Kidney (tissue), 14 donors: ENCODE results near the gene PYDC2. TPM values are rescaled to one million over a fixed set of nuclear protein-coding genes. Genes with fewer than 3 reads are reported as not detected.

Experiments used
- DNase-seq, 5 donors: peaks; one replicate each; pipeline ENCODE4 v3.0.0-alpha.2; 2013 to 2020
- FAIRE-seq: peaks from 2 replicates; lab custom pipeline; 2012; peaks lifted over from hg19 to GRCh38; lab: Jason Lieb, UNC
- H3K27ac ChIP-seq, 2 donors: one replicate each; pipeline ENCODE4 v1.7.0; 2013; ENCODE audit warnings: low read depth in 2 of 2, low read length in 2 of 2, inconsistent platforms in 1 of 2
- H3K27me3 ChIP-seq: one replicate; pipeline ENCODE4 v1.7.1; 2013; ENCODE audit warnings: low read length, inconsistent platforms; ENCODE audit not compliant: control insufficient read depth, insufficient read depth
- H3K36me3 ChIP-seq, 3 donors: one replicate each; pipeline versions ENCODE4 v1.7.0 to v1.7.1; 2013; ENCODE audit warnings: low read length in 3 of 3, control low read depth in 1 of 3, inconsistent platforms in 1 of 3; ENCODE audit not compliant: insufficient read depth in 3 of 3, control insufficient read depth in 2 of 3
- H3K4me1 ChIP-seq, 3 donors: one replicate each; pipeline versions ENCODE4 v1.7.0 to v1.7.1; 2013; ENCODE audit warnings: low read length in 3 of 3, inconsistent platforms in 1 of 3, low read depth in 1 of 3; ENCODE audit not compliant: control insufficient read depth in 2 of 3, insufficient read depth in 2 of 3
- H3K4me3 ChIP-seq, 3 donors: one replicate each; pipeline versions ENCODE4 v1.7.0 to v1.8.1; 2013; ENCODE audit warnings: low read length in 3 of 3, control low read depth in 1 of 3, inconsistent platforms in 1 of 3
- H3K9ac ChIP-seq, 3 donors: one replicate each; pipeline versions ENCODE4 v1.7.0 to v1.7.1; 2013; ENCODE audit warnings: low read length in 3 of 3, control low read depth in 1 of 3, inconsistent platforms in 1 of 3
- H3K9me3 ChIP-seq, 3 donors: one replicate each; pipeline versions ENCODE4 v1.7.0 to v1.7.1; 2013; ENCODE audit warnings: low read length in 3 of 3, control low read depth in 1 of 3, inconsistent platforms in 1 of 3; ENCODE audit not compliant: control insufficient read depth in 2 of 3, insufficient read depth in 1 of 3
- intact Hi-C: fragments of 100-400 bp; cut with DNase I; formaldehyde crosslinking; loops from one replicate; pipeline ENCODE4 v1.11.1; 2022
- polyA plus RNA-seq: library from polyadenylated mRNA; stranded (reverse); fragments of 350-450 nt; fragmentation: Illumina TruSeq; extraction: RNeasy Lipid Tissue Mini Kit (QIAGEN cat#74804); gene quantifications from one replicate; pipeline ENCODE4 v1.2.3, GENCODE V29; 2014; ENCODE audit warnings: low read depth, low replicate concordance; ENCODE audit not compliant: insufficient read depth
- total RNA-seq: library from RNA; stranded (reverse); fragmentation: NEBNext Ultra II Directional; extraction: Animal tissue kit (Norgen Biotek cat#: 25700); gene quantifications from one replicate; pipeline ENCODE4 v1.2.1, GENCODE V29; 2021
- TF ChIP-seq, protein P1 (sequence below): IDR thresholded peaks from 3 replicates; pipeline ENCODE4 v1.5.1; 2012; ENCODE audit warnings: mild to moderate bottlenecking, moderate library complexity, borderline replicate concordance; ENCODE audit not compliant: insufficient read depth; ENCODE audit errors: extremely low read depth
- donor health status: control.
- donor health status: control.
- donor health status: control.
- donor health status: control.
- donor health status: control.
- donor health status: DM: yes; HTN: yes; CAD: no.
- donor health status: Normal renal cell carcinoma (clear cell type).

The PYDC2 gene
- total and polyA plus RNA-seq, 2 donors from 2014 or later: not detected

GRCh38 chr3:191430103-191430502 is 30.9 kb upstream of the PYDC2 start:
- Histone ChIP-seq H3K36me3 (no peaks in the 10 kb centered on the region), H3K4me1 (no peaks in the 10 kb centered on the region), H3K9ac (no peak overlapping the region), H3K9me3 (no peaks in the 10 kb centered on the region), H3K27ac (no peak overlapping the region), H3K27me3 (no peaks in the 10 kb centered on the region), H3K4me3 (no peak overlapping the region)
- FAIRE-seq: no peak
- intact Hi-C loops: no loop called here
- DNase-seq: no peak
- TF ChIP-seq, protein P1, sequence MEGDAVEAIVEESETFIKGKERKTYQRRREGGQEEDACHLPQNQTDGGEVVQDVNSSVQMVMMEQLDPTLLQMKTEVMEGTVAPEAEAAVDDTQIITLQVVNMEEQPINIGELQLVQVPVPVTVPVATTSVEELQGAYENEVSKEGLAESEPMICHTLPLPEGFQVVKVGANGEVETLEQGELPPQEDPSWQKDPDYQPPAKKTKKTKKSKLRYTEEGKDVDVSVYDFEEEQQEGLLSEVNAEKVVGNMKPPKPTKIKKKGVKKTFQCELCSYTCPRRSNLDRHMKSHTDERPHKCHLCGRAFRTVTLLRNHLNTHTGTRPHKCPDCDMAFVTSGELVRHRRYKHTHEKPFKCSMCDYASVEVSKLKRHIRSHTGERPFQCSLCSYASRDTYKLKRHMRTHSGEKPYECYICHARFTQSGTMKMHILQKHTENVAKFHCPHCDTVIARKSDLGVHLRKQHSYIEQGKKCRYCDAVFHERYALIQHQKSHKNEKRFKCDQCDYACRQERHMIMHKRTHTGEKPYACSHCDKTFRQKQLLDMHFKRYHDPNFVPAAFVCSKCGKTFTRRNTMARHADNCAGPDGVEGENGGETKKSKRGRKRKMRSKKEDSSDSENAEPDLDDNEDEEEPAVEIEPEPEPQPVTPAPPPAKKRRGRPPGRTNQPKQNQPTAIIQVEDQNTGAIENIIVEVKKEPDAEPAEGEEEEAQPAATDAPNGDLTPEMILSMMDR: no peak

DNA sequence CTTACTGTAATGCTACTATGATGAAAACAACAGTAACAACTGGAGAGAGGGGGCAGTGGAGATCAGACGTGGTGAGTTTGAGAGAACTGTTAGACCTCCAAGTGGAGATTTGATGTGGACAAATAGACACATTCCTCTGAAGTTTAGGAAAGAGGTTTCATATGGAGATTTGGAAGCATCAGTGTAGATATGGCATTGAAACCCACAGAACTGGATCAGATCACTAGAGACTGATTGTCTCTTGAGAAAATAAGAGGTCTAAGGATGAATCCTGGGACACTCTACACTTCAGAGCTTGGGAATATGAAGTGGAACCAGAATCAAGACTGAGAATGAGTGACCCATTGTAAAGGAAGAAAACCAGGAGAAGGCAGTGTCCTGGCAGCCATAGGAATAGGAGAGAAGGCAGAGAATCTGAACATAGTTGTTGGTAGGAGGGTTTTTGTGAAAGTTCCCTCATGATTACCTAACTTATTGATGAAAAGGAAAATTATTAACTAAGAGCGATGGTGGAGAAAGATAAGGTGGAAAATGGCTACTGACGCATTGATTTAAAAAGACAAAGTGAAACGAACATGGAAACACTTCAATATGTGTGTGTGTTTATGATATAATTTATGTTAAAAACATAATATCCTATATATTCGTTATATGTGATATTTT is 29.7 kb upstream of the PYDC2 start:
- no peaks in the 10 kb centered on the region for H3K27me3 ChIP-seq
- H3K36me3 ChIP-seq: no peaks in the 10 kb centered on the region
- H3K27ac ChIP-seq: no peak overlapping the region
- no peaks in the 10 kb centered on the region for H3K4me1 ChIP-seq
- FAIRE-seq (no peak), DNase-seq (no peak)
- TF ChIP-seq, protein P1: no peak
- H3K4me3 ChIP-seq: no peak overlapping the region
- no peak overlapping the region for H3K9ac ChIP-seq
- H3K9me3 ChIP-seq: no peaks in the 10 kb centered on the region
- intact Hi-C loops: no loop called here

DNA sequence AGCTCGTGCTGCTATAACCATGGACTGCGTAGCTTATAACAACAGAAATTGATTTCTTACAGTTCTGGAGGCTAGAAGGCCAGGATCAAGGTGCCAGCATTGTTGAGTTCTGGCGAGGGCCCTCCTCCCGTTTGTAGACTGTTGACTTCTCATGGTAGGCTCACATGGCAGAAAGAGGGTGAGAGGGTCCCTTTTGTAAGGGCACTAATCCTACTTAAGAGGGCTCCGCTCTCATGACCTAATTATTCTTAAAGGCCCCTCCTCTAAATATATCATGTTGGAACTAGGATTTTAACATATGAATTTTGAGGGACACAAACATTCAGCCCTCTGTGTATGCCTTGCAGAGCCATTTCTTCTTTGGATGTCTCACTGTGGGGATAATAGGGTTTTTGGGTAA is 28.8 kb upstream of the PYDC2 start:
- TF ChIP-seq, protein P1: no peak
- intact Hi-C loops: no loop called here
- no peak overlapping the region for H3K27ac ChIP-seq
- H3K4me3 ChIP-seq: no peak overlapping the region
- H3K9ac ChIP-seq: no peak overlapping the region
- H3K27me3 ChIP-seq: no peaks in the 10 kb centered on the region
- no peaks in the 10 kb centered on the region for H3K9me3 ChIP-seq
- no peak for DNase-seq
- FAIRE-seq: no peak
- no peaks in the 10 kb centered on the region for H3K36me3 ChIP-seq
- H3K4me1 ChIP-seq: no peaks in the 10 kb centered on the region

DNA sequence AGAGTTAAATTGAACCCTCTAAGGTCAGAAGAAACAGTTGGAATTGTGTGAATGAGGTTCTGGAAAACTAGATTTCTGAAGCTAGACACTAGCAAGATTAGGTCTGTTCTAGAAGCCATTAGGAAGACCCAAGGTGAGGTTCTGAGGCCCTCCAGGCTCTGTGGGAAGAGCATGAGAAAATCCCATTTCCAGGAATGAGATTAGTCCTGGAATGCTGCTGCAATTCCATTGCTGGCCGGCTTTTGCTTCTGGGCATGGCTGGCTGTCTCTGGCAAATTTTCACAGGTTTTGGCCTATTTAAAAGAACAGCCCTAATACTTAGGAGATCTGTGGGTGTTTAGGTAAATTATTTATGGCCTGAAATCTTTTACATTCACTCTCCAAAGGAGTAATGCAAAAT is 26.9 kb upstream of the PYDC2 start:
- Histone ChIP-seq H3K27ac (no peak overlapping the region), H3K36me3 (no peaks in the 10 kb centered on the region), H3K27me3 (no peaks in the 10 kb centered on the region), H3K4me1 (no peaks in the 10 kb centered on the region), H3K4me3 (no peak overlapping the region), H3K9ac (no peak overlapping the region), H3K9me3 (no peaks in the 10 kb centered on the region)
- intact Hi-C loops: no loop called here
- FAIRE-seq (no peak), DNase-seq (no peak)
- TF ChIP-seq, protein P1: no peak
